Measurements from ENCODE around the gene TBCD. TPM values are rescaled to one million over a fixed set of nuclear protein-coding genes. Genes with fewer than 3 reads are reported as not detected.

Gene TBCD
- total RNA-seq, 2 experiments from 2014 or later, result 87.8 to 145 TPM

GRCh38 chr17:82973456-82974135 is 221.7 kb downstream of the TBCD start:
- DNase-seq (ENCODE audit: low spot score), result no peak
- H3K4me2 ChIP-seq (ENCODE audit: low read length), result no peak overlapping the region
- intact Hi-C loops (cut with micrococcal nuclease; ENCODE audit: unreplicated experiment), result no loop called here
- no peak overlapping the region for H3K4me3 ChIP-seq (ENCODE audit: low read depth, low read length, poor library complexity, severe bottlenecking)
- H2AFZ ChIP-seq (ENCODE audit: low read length), result no peak overlapping the region
- TF ChIP-seq EZH2phosphoT487 (IDR thresholded peaks at IDR 0.05; ENCODE audit: borderline replicate concordance, low read depth, low read length) (no peak), CTCF (conservative IDR thresholded peaks at IDR 0.05; ENCODE audit: low read length) (no peak)
- H3K4me1 ChIP-seq (ENCODE audit: insufficient read depth, low read length, poor library complexity, severe bottlenecking), result peaks cover 40% of the 10 kb centered on the region
- no peaks in the 10 kb centered on the region for H3K36me3 ChIP-seq (ENCODE audit: insufficient read depth, low read length)
- BruUV-seq (replicated peaks), result no TSS peak
- ChIA-PET POLR2A (interaction anchor here (0.6 to 0.9 kb wide), 4 partner anchors 10 to 185 kb away, joined by 3 to 8 read pairs (median 4); no protein-coding TSS in a partner anchor), CTCF (ENCODE audit: unreplicated experiment) (no interaction called here)
- H3K9me3 ChIP-seq (ENCODE audit: low read length), result no peaks in the 10 kb centered on the region
- no peak overlapping the region for H3K27ac ChIP-seq (ENCODE audit: low read depth, low read length, poor library complexity, severe bottlenecking)
- H3K9me2 ChIP-seq (ENCODE audit: insufficient read depth, low read length), result no peaks in the 10 kb centered on the region
- H3K79me2 ChIP-seq (ENCODE audit: insufficient read depth, low read depth, low read length), result no peaks in the 10 kb centered on the region
- H4K20me1 ChIP-seq (ENCODE audit: insufficient read depth, low read length), result no peaks in the 10 kb centered on the region

GRCh38 chr17:82974136-82974952 is 222.5 kb downstream of the TBCD start:
- no peaks in the 10 kb centered on the region for H4K20me1 ChIP-seq (ENCODE audit: insufficient read depth, low read length)
- H3K4me1 ChIP-seq (ENCODE audit: insufficient read depth, low read length, poor library complexity, severe bottlenecking), result peaks cover 40% of the 10 kb centered on the region
- H3K27ac ChIP-seq (ENCODE audit: low read depth, low read length, poor library complexity, severe bottlenecking), result no peak overlapping the region
- no peak overlapping the region for H2AFZ ChIP-seq (ENCODE audit: low read length)
- no peak overlapping the region for H3K4me3 ChIP-seq (ENCODE audit: low read depth, low read length, poor library complexity, severe bottlenecking)
- ChIA-PET CTCF (ENCODE audit: unreplicated experiment) (no interaction called here), POLR2A (interaction anchor here (0.8 kb wide), 1 partner anchor 9 kb away, joined by 3 read pairs; no protein-coding TSS in a partner anchor)
- no peaks in the 10 kb centered on the region for H3K9me3 ChIP-seq (ENCODE audit: low read length)
- intact Hi-C loops (cut with micrococcal nuclease; ENCODE audit: unreplicated experiment), result no loop called here
- DNase-seq (ENCODE audit: low spot score), result no peak
- no peak for TF ChIP-seq EZH2phosphoT487 (IDR thresholded peaks at IDR 0.05; ENCODE audit: borderline replicate concordance, low read depth, low read length)
- TF ChIP-seq CTCF (conservative IDR thresholded peaks at IDR 0.05; ENCODE audit: low read length), result no peak
- no TSS peak for BruUV-seq (replicated peaks)
- H3K4me2 ChIP-seq (ENCODE audit: low read length), result no peak overlapping the region
- no peaks in the 10 kb centered on the region for H3K9me2 ChIP-seq (ENCODE audit: insufficient read depth, low read length)
- no peaks in the 10 kb centered on the region for H3K36me3 ChIP-seq (ENCODE audit: insufficient read depth, low read length)
- H3K79me2 ChIP-seq (ENCODE audit: insufficient read depth, low read depth, low read length), result no peaks in the 10 kb centered on the region

Measured in OCI-LY7 (cell line).